Left lobe of liver (tissue), 2 donors: ENCODE results near the gene UPF1. TPM values are rescaled to one million over a fixed set of nuclear protein-coding genes. Genes with fewer than 3 reads are reported as not detected.

ENCODE experiments used
- ATAC-seq: fragments of 200-7000 bp; cut with Tn5 transposase; one replicate; pipeline ENCODE4 v1.9.1; 2020; ENCODE audit warnings: mild to moderate bottlenecking, moderate library complexity
- DNase-seq: peaks from one replicate; pipeline ENCODE4 v3.0.0-alpha.2; 2020; ENCODE audit warnings: low spot score
- total RNA-seq: library from RNA; stranded (reverse); gene quantifications from one replicate; pipeline ENCODE4 v1.2.1, GENCODE V29; 2021
- donor health status: DM: no; HTN: no; CAD: no; lungs with moderate emphysema.
- donor health status: DM: no; HTN: yes; CAD: no.

Gene UPF1
- total RNA-seq, 1 donor from 2014 or later, result 43.5 TPM

DNA sequence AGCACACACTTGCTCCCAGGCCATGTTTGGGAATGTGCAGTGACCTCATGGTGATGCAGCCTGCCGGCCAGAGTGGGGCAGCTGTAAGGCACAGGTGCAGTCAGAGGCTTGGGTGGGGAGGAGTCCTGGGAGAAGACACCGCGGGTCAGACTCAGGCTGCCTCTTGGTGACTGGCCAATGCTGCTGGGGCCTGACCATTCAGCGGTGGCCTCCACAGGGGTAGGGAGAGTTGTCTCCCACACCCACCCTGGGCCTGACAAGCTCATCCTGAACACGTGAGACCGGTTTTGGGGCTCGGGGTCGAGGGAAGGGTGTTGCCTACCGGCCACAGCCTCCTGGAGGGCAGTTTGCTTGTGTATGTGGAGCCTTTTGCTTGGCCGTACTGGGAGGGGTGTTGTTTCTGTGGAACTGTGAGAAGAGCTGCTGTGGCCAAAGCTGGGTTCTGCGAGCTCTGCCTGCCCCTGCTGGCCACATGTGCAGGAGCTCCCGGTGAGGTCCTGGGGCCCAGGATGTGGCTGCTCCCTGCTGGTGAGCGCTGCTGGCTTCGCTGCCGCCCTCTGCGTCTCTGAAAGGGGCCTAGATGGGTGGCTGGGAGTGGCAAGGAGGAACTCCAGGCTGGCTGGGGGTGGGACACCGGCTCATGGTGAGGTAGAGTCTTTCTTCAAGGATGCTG, 22.1 kb downstream of the UPF1 start:
- ATAC-seq (no peak), DNase-seq (no peak)

DNA sequence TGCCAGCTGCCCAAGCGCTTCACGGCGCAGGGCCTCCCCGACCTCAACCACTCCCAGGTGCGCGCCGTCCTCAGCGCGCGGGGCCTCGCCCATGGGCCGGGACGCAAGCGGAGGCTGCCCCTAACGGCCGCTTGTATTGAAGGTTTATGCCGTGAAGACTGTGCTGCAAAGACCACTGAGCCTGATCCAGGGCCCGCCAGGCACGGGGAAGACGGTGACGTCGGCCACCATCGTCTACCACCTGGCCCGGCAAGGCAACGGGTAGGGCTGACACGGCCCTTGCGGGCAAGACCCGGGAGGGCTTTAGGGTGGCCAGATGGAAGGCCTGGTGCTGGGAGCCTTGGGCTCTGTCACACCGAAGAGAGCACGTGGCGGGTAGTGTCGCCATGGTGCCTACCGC, 23.2 kb downstream of the UPF1 start:
- ATAC-seq (no peak), DNase-seq (no peak)

- ATAC-seq (peak; percentile 72), DNase-seq (no peak)
These were observed 24.1 kb downstream of the UPF1 start for GRCh38 chr19:18855647-18856384.

DNA sequence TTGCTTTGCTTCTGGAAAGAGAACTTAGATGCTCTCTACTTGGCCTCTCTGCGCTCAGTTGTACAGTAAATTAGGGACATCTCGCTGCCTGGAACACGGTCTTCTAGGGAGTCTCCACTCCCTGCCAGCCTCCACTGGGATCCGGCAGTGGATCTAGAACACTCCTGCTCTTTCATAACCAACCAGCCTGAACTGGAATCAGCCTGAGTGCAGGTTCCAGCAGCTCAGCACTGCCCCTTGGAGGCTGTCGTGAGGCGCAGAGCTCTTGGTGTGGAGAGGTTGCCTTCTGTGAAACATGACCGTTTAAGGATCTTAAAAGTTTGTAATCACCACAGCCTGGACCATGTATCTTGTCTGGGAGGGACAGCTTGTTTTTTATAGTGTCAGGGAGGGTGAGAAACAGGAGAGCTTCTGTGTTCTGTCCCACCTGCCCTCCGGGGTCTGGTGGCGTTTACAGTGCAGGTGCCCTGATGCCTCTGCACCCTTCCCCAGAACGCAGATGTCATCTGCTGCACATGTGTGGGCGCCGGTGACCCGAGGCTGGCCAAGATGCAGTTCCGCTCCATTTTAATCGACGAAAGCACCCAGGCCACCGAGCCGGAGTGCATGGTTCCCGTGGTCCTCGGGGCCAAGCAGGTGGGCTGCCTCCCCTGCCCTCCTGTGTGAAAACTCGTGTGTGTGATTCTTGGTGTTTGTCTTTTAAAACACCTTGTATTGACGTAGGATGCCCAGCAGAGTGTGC, 24.8 kb downstream of the UPF1 start:
- ATAC-seq, result peak; percentile 49
- no peak for DNase-seq

- no peak for DNase-seq
- no peak for ATAC-seq
These were observed 25.5 kb downstream of the UPF1 start for GRCh38 chr19:18857223-18857622.

- DNase-seq (no peak), ATAC-seq (no peak)
These were observed 27.3 kb downstream of the UPF1 start for GRCh38 chr19:18858906-18859646.

DNA sequence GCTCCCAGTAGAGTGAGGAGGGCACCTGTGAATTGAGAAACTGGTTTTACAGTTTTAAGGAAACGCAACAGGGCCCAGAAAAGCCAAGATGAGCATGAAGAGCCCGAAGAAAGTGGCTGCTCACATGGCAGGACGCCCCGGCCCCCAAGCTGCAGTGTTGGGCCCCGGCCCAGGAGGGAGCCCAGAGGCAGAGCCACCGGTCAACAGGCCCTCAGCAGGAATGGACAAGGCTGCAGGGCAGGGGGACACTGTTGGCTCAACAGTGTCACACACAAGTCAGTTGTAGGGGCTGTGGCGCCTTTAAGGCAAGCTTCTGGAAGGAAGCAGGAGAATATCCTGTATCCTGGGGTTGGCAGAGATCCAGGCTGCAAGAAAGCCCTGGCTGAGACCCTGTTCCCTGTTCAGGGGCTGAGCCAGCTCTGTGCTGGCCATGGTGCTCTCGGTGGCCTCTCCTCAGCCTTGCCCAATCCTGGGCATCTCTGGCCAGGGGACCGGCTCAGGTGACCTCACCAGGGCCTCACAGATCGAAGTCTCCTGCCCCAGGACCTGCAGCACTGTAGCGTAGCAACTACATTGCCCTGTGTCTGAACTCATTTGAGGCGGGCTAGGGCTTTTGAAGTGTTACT, 28.0 kb downstream of the UPF1 start:
- peak; percentile 67 for DNase-seq
- ATAC-seq, result peak; percentile 73

GRCh38 chr19:18860302-18860700, 28.5 kb downstream of the UPF1 start:
- ATAC-seq, result no peak
- DNase-seq, result no peak

GRCh38 chr19:18860725-18861124, 29.0 kb downstream of the UPF1 start:
- DNase-seq, result no peak

GRCh38 chr19:18861235-18861634, 29.5 kb downstream of the UPF1 start:
- DNase-seq (no peak), ATAC-seq (no peak)

More at GRCh38 chr19:18860725-18861124, 29.0 kb downstream of the UPF1 start:
- ATAC-seq, result no peak

DNA sequence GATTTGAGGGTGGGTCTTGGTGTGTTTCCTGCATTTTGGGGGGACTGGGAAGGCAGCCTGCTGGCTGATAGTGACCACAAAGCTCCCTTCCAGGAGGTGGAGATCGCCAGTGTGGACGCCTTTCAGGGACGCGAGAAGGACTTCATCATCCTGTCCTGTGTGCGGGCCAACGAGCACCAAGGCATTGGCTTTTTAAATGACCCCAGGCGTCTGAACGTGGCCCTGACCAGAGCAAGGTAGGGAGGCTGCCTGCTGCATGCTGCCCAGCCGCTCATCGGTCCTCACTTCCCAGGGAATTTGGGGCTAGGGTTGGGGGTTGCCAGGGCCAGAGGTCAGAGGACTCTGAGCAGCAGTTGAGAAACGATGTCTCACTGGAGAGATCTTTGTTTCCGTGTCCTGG, 30.2 kb downstream of the UPF1 start:
- ATAC-seq, result no peak

DNA sequence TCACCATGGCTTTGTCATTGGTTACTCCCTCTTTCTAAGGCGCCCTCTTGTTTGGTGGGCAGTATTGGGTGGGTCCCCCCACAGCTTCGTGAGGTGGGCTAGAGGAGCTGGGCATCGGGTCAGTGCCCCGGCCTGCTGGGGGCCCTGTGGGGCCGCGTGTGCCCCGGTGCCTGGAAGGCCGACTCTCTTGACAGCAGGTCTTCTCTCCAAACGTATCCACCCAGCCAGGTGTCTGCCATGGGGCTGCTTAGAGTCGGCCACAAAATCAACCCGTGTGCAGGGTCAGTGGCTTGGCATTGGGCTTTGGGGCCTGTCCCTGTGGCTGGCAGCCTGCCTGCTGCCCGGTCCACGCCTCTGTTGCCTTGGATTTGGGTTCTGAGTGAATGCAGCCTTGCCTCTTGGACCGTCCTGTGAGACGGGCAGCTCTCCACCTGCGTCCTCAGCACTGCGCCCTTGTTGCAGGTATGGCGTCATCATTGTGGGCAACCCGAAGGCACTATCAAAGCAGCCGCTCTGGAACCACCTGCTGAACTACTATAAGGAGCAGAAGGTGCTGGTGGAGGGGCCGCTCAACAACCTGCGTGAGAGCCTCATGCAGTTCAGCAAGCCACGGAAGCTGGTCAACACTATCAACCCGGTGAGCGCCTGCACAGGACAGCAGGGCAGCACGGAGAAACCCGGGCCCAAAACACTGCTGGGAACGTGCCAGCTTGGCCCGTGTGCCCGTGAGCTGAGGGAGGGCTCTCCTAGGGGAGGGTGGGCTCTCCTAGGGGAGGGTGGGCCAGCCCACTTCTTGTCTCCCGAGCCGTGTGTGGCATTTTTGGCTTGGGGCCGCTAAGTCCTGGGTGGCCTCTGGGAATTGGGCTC, 31.4 kb downstream of the UPF1 start:
- ATAC-seq (no peak), DNase-seq (no peak)

More for the DNA sequence above, 30.2 kb downstream of the UPF1 start:
- DNase-seq, result no peak

DNA sequence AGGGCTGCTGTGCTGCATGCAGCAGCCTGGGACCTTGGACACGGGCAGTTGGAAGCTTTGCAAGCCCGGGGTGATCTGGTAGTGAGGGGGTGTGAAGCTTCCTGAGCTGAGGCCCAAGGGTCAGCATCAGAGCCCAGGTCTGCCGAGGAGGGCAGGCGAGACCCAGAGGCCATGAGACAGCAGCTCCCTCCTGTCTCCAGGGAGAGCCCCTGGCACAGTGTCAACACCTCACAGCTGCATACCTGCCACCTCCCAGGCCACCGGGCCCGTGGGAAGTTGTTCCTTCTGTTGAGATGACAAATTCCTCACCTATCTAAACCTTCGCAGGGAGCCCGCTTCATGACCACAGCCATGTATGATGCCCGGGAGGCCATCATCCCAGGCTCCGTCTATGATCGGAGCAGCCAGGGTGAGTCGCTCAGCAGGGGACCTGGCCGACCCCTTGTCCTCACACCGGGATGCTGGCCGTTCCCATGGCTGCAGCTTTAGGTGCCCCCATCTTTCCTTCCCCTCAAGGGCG, 32.1 kb downstream of the UPF1 start:
- ATAC-seq, result no peak
- DNase-seq, result no peak

- ATAC-seq (no peak), DNase-seq (no peak)
These were observed 33.6 kb downstream of the UPF1 start for GRCh38 chr19:18865106-18865972.

- DNase-seq (no peak), ATAC-seq (peak; percentile 75)
These were observed 34.4 kb downstream of the UPF1 start for GRCh38 chr19:18865973-18866799.

DNA sequence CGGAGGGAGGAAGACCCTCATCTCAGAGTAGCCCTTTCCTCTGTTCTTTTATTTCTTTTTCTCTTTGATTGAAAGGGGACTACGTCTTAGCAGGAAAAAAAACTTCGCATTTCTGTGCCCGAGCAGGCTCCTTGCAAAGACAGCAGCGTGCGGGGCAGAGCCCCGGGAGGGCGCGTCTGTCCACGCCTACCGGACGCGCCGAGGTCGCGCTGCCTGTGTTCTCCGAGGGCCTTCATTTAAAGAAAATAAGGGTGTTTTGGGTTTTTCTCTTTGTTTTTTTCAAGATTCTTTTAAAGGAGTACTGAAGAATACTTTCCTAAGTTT, 35.0 kb downstream of the UPF1 start:
- DNase-seq (no peak), ATAC-seq (no peak)

GRCh38 chr19:18867199-18867598, 35.4 kb downstream of the UPF1 start:
- DNase-seq, result no peak
- no peak for ATAC-seq

- DNase-seq, result no peak
- ATAC-seq, result no peak
These were observed 36.0 kb downstream of the UPF1 start for GRCh38 chr19:18867751-18868150.
